SK-N-MC (cell line): ENCODE results near the gene SCNN1G.

Experiments
- EZH2 ChIP-seq: fragments of 200-600 bp; sonication (generic); IDR thresholded peaks from one replicate; pipeline ENCODE4 v1.6.1; 2017; ENCODE audit warnings: antibody characterized with exemption
- POLR2AphosphoS5 ChIP-seq: IDR thresholded peaks from 2 replicates; pipeline ENCODE4 v1.6.1; 2012; ENCODE audit warnings: mild to moderate bottlenecking, low read depth, low read length, borderline replicate concordance

GRCh38 chr16:23164736-23165135 lies 17.8 kb upstream of the SCNN1G start:
- TF ChIP-seq EZH2 (no peak), POLR2AphosphoS5 (no peak)
